SK-N-SH (cell line): ENCODE results near the gene CR1. TPM values are rescaled to one million over a fixed set of nuclear protein-coding genes. Genes with fewer than 3 reads are reported as not detected.

ENCODE experiments used
- CTCF ChIA-PET: fragments of 300-600, 350-600 bp; formaldehyde crosslinking; extraction: SDS; loops from one replicate; lab custom pipeline; 2021; lab: Yijun Ruan, JAX
- POLR2A ChIA-PET: fragments of 350-600 bp; sonication (Branson Sonifier 250); formaldehyde crosslinking; extraction: SDS; loops from one replicate; lab custom pipeline; 2020; ENCODE audit warnings: antibody characterized with exemption, inconsistent platforms; lab: Yijun Ruan, JAX
- DNase-seq: peaks from one replicate; pipeline ENCODE4 v3.0.0; 2012
- H2AFZ ChIP-seq: fragments of 200-600 bp; sonication (generic); 2 replicates; pipeline ENCODE4 v1.8.1; 2016; ENCODE audit warnings: antibody characterized with exemption, mild to moderate bottlenecking, low read depth
- H3F3A ChIP-seq: fragments of 200-600 bp; sonication (generic); replicated peaks from 2 replicates; pipeline ENCODE3; 2016; ENCODE audit warnings: antibody characterized with exemption, mild to moderate bottlenecking; ENCODE audit not compliant: insufficient read depth
- H3K27ac ChIP-seq, 2 experiments: fragments of 200-500 bp in 1 of 2; fragments of 200-600 bp in 1 of 2; sonication (Bioruptor generic) in 1 of 2; sonication (generic), shearing (Covaris generic) in 1 of 2; 2 replicates each; pipeline versions ENCODE4 v1.5.1 to v1.6.1; 2014 to 2016; ENCODE audit warnings: low read depth in 2 of 2, inconsistent platforms in 1 of 2, low read length in 1 of 2, mild to moderate bottlenecking in 1 of 2, mixed read lengths in 1 of 2
- H3K27me3 ChIP-seq: fragments of 200-600 bp; sonication (generic), shearing (Covaris generic); 2 replicates; pipeline ENCODE4 v1.6.1; 2016; ENCODE audit warnings: mixed run types; ENCODE audit not compliant: insufficient read depth
- H3K36me3 ChIP-seq, 2 experiments: fragments of 200-500 bp in 1 of 2; fragments of 200-600 bp in 1 of 2; sonication (Bioruptor generic) in 1 of 2; sonication (generic) in 1 of 2; replicated peaks in 1 of 2; 2 replicates each; pipeline versions ENCODE3 to v1.5.1; 2014 to 2016; ENCODE audit warnings: low read length in 1 of 2, mild to moderate bottlenecking in 1 of 2; ENCODE audit not compliant: insufficient read depth in 2 of 2, control insufficient read depth in 1 of 2
- H3K4me1 ChIP-seq, 2 experiments: fragments of 200-500 bp in 1 of 2; fragments of 200-600 bp in 1 of 2; sonication (Bioruptor generic) in 1 of 2; sonication (generic), shearing (Covaris generic) in 1 of 2; 2 replicates each; pipeline versions ENCODE4 v1.5.1 to v1.6.1; 2014 to 2016; ENCODE audit warnings: low read depth in 1 of 2, low read length in 1 of 2, mixed run types in 1 of 2; ENCODE audit not compliant: insufficient read depth in 2 of 2, control insufficient read depth in 1 of 2
- H3K4me2 ChIP-seq: fragments of 200-600 bp; sonication (generic), shearing (Covaris generic); 2 replicates; pipeline ENCODE4 v1.6.1; 2017; ENCODE audit warnings: mixed run types
- H3K4me3 ChIP-seq, 2 experiments: fragments of 200-500 bp in 1 of 2; fragments of 200-600 bp in 1 of 2; sonication (Bioruptor generic) in 1 of 2; sonication (generic), shearing (Covaris generic) in 1 of 2; 2 replicates each; pipeline versions ENCODE4 v1.5.1 to v1.8.1; 2014 to 2016; ENCODE audit warnings: low read depth in 2 of 2, inconsistent platforms in 1 of 2, low read length in 1 of 2, mild to moderate bottlenecking in 1 of 2, mixed read lengths in 1 of 2, moderate library complexity in 1 of 2
- H3K79me2 ChIP-seq: fragments of 200-600 bp; sonication (generic); 2 replicates; pipeline ENCODE4 v1.8.1; 2017; ENCODE audit warnings: mild to moderate bottlenecking; ENCODE audit not compliant: insufficient read depth
- H3K9ac ChIP-seq: fragments of 200-600 bp; sonication (generic); 2 replicates; pipeline ENCODE4 v1.6.1; 2017; ENCODE audit warnings: mixed run types
- H3K9me2 ChIP-seq: fragments of 200-600 bp; sonication (generic); 2 replicates; pipeline ENCODE4 v1.6.1; 2017; ENCODE audit warnings: mixed run types
- H3K9me3 ChIP-seq: fragments of 200-600 bp; sonication (generic); 2 replicates; pipeline ENCODE4 v1.6.1; 2017; ENCODE audit warnings: mixed run types, mild to moderate bottlenecking, moderate library complexity
- H4K20me1 ChIP-seq: fragments of 200-600 bp; sonication (generic); 2 replicates; pipeline ENCODE4 v1.6.1; 2017; ENCODE audit warnings: mild to moderate bottlenecking, mixed run types; ENCODE audit not compliant: insufficient read depth
- ELF1 ChIP-seq: IDR thresholded peaks from 2 replicates; pipeline ENCODE4 v1.4.0; 2012
- EP300 ChIP-seq, 2 experiments: IDR thresholded peaks; 2 replicates each; pipeline versions ENCODE4 v1.4.0 to v1.6.1; 2012; ENCODE audit warnings: borderline replicate concordance in 1 of 2, low read depth in 1 of 2, low read length in 1 of 2
- FOXM1 ChIP-seq: IDR thresholded peaks from 2 replicates; pipeline ENCODE4 v1.4.0; 2012; ENCODE audit warnings: low read depth, mild to moderate bottlenecking
- GATA2 ChIP-seq: sonication (generic); formaldehyde crosslinking; IDR thresholded peaks from 2 replicates; pipeline ENCODE4 v1.5.0; 2020; ENCODE audit warnings: mild to moderate bottlenecking, missing genetic modification reagents
- NFIC ChIP-seq: IDR thresholded peaks from 2 replicates; pipeline ENCODE4 v1.4.0; 2012; ENCODE audit warnings: borderline replicate concordance
- NRF1 ChIP-seq: IDR thresholded peaks from 2 replicates; pipeline ENCODE4 v1.6.1; 2012; ENCODE audit warnings: low read depth, mild to moderate bottlenecking, low read length
- POLR2AphosphoS5 ChIP-seq: IDR thresholded peaks from 2 replicates; pipeline ENCODE4 v1.6.1; 2012; ENCODE audit warnings: low read depth, low read length
- RAD21 ChIP-seq: IDR thresholded peaks from 2 replicates; pipeline ENCODE4 v1.6.1; 2012; ENCODE audit warnings: mild to moderate bottlenecking, low read length
- RCOR1 ChIP-seq: fragments of 150-350 bp; IDR thresholded peaks from 2 replicates; pipeline ENCODE4 v1.6.1; 2017; ENCODE audit warnings: antibody characterized with exemption, low read length
- SIN3A ChIP-seq: IDR thresholded peaks from 2 replicates; pipeline ENCODE4 v1.6.1; 2012; ENCODE audit warnings: low read depth, mild to moderate bottlenecking, low read length, moderate library complexity, borderline replicate concordance
- WGBS: methylation state at CpG from one replicate; pipeline ENCODE4 v1.1.6; 2017; ENCODE audit warnings: low lambda C conversion rate; 5-methylcytosine and 5-hydroxymethylcytosine counted together
- polyA plus RNA-seq, 3 experiments: library from polyadenylated mRNA; depleted of rRNA; stranded (reverse); fragments of >200 nt; gene quantifications; 2 replicates each; pipeline ENCODE4 v1.2.3, GENCODE V29; 2012
- TF ChIP-seq, protein P1 (sequence below): IDR thresholded peaks from 2 replicates; pipeline ENCODE4; 2012
- TF ChIP-seq, protein P2 (sequence below): fragments of 200-600 bp; sonication (generic); IDR thresholded peaks from 2 replicates; pipeline ENCODE4 v1.6.1; 2017; ENCODE audit warnings: antibody characterized with exemption, mild to moderate bottlenecking, moderate library complexity
- TF ChIP-seq, protein P3 (sequence below): fragments of 150-350 bp; IDR thresholded peaks from 2 replicates; pipeline ENCODE4 v1.6.1; 2017; ENCODE audit warnings: antibody characterized with exemption, low read length, low read depth, borderline replicate concordance
- TF ChIP-seq, protein P4 (sequence below): fragments of 150-350 bp; IDR thresholded peaks from 2 replicates; pipeline ENCODE4 v1.6.1; 2016; ENCODE audit warnings: mild to moderate bottlenecking, low read depth, low read length

Gene CR1
- polyA plus RNA-seq, 1 of the 3 experiments (the other 2 are of a cell fraction), result not detected

DNA sequence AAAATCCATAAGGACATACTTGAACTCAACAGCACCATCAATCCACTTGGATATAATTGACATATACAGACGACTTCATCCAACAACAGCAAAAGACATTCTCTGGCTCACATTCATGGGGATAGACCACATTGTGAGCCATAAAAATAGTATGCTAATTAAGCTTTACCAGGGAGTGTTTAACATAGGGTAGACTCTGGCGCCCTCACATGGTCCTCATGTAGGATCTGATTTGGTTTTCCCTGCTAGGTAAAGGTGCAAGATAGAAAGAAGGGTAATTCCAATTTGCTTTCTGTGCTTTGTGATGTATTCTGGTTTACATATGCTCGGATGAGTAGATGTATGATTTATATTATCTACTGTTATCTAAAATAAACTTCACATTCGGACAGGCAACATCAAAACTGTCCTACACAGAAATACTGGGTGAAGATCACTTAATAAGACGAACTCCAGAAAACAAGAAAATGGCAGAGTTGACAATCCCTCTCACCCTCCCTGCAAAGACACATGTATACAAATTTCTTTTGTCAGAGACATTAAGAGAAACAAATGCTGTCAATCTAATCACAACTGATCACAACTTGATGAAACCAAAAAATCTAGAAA is 176.7 kb downstream of the CR1 start:
- TF ChIP-seq, protein P1, sequence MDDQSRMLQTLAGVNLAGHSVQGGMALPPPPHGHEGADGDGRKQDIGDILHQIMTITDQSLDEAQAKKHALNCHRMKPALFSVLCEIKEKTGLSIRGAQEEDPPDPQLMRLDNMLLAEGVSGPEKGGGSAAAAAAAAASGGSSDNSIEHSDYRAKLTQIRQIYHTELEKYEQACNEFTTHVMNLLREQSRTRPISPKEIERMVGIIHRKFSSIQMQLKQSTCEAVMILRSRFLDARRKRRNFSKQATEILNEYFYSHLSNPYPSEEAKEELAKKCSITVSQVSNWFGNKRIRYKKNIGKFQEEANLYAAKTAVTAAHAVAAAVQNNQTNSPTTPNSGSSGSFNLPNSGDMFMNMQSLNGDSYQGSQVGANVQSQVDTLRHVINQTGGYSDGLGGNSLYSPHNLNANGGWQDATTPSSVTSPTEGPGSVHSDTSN, result no peak
- TF ChIP-seq, protein P2, sequence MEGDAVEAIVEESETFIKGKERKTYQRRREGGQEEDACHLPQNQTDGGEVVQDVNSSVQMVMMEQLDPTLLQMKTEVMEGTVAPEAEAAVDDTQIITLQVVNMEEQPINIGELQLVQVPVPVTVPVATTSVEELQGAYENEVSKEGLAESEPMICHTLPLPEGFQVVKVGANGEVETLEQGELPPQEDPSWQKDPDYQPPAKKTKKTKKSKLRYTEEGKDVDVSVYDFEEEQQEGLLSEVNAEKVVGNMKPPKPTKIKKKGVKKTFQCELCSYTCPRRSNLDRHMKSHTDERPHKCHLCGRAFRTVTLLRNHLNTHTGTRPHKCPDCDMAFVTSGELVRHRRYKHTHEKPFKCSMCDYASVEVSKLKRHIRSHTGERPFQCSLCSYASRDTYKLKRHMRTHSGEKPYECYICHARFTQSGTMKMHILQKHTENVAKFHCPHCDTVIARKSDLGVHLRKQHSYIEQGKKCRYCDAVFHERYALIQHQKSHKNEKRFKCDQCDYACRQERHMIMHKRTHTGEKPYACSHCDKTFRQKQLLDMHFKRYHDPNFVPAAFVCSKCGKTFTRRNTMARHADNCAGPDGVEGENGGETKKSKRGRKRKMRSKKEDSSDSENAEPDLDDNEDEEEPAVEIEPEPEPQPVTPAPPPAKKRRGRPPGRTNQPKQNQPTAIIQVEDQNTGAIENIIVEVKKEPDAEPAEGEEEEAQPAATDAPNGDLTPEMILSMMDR, result peak; percentile 49
- TF ChIP-seq GATA2 (CRISPR knock-in tag) (no peak), EP300 (IDR thresholded peaks at IDR 0.05; ENCODE audit: borderline replicate concordance in 1 of 2, low read depth in 1 of 2, low read length in 1 of 2) (no peak), POLR2AphosphoS5 (no peak), RAD21 (peak; percentile 48), NRF1 (no peak), RCOR1 (no peak), ELF1 (no peak), FOXM1 (no peak), SIN3A (no peak), NFIC (no peak)
- TF ChIP-seq, protein P3, sequence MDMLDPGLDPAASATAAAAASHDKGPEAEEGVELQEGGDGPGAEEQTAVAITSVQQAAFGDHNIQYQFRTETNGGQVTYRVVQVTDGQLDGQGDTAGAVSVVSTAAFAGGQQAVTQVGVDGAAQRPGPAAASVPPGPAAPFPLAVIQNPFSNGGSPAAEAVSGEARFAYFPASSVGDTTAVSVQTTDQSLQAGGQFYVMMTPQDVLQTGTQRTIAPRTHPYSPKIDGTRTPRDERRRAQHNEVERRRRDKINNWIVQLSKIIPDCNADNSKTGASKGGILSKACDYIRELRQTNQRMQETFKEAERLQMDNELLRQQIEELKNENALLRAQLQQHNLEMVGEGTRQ, result no peak
- TF ChIP-seq, protein P4, sequence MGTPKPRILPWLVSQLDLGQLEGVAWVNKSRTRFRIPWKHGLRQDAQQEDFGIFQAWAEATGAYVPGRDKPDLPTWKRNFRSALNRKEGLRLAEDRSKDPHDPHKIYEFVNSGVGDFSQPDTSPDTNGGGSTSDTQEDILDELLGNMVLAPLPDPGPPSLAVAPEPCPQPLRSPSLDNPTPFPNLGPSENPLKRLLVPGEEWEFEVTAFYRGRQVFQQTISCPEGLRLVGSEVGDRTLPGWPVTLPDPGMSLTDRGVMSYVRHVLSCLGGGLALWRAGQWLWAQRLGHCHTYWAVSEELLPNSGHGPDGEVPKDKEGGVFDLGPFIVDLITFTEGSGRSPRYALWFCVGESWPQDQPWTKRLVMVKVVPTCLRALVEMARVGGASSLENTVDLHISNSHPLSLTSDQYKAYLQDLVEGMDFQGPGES, result no peak
- no peaks in the 10 kb centered on the region for H3K79me2 ChIP-seq
- no peak overlapping the region for H3K4me3 ChIP-seq
- no peaks in the 10 kb centered on the region for H3K9me2 ChIP-seq
- no peak overlapping the region for H2AFZ ChIP-seq
- no peaks in the 10 kb centered on the region for H3K9me3 ChIP-seq
- ChIA-PET POLR2A (no interaction called here), CTCF (interaction anchor here (0.5 to 1.6 kb wide), 4 partner anchors 19 to 93 kb away, joined by 3 to 4 read pairs (median 4); no protein-coding TSS in a partner anchor)
- no peaks in the 10 kb centered on the region for H3K4me1 ChIP-seq
- H3K36me3 ChIP-seq, result no peaks in the 10 kb centered on the region
- H4K20me1 ChIP-seq, result no peaks in the 10 kb centered on the region
- WGBS, result 14% methylated on average over 5 of the region's 5 CpGs
- H3K9ac ChIP-seq, result no peak overlapping the region
- no peak overlapping the region for H3K4me2 ChIP-seq
- peaks cover 37% of the 10 kb centered on the region for H3K27me3 ChIP-seq
- H3F3A ChIP-seq, result no peaks in the 10 kb centered on the region
- no peak overlapping the region for H3K27ac ChIP-seq
- peak; percentile 32 for DNase-seq
